Measurements from ENCODE around the gene PRSS53.

DNA sequence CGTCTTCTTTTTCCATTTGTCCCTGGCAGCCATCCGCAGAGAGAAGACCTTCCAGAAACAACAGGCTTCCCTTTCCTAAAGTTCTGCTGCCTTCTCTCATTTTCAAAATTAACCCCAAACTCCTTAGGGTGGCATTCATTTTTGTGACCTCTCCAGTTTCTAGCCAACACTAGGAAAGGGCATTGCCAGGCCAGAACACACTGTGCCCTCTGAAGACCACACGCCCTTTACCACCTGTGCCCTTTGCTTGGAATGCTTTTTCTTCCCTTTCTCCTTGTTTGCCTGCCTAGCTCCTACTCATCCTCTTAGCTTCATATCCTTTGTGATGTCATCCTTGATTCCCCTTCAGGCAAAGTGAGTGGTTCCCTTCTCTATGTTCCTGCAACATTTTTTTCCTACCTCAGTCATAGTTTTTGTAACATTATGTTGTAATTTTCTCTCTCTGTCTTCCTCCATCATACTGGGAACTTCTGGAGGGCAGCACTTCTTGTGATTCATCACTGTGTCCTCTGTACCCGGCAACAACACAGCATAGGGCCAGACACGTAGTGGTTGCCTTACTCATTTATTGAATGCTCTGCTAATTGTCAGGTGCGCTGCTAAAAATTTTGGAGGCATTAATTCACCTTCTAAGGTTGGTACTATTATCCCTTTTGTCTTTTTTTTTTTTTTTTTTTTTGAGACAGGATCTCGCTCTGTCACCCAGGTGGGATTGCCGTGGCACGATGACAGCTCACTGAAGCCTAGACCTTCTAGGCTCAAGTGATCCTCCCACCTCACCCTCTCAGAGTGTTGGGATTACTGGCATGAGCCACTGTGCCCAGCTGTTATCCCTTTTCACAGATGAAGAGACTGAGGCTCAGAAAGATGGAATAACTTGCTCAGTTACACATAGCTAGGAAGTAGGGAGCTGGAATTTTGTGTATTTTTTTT, 29.7 kb upstream of the PRSS53 start:
- TF ChIP-seq CTCF (conservative IDR thresholded peaks at IDR 0.05 in 1 of 2, IDR thresholded peaks at IDR 0.05 in 1 of 2; ENCODE audit: extremely low read depth in 1 of 2, insufficient read depth in 1 of 2, low read depth in 1 of 2, low read length in 2 of 2) (no peak), EZH2 (IDR thresholded peaks at IDR 0.05; ENCODE audit: borderline replicate concordance, low read length) (no peak)
